NOMO-1 (cell line): ENCODE data around the gene NBEAL1.
A peak's percentile ranks its signal among the peaks of the same experiment; 100 is the strongest.
"Not testable (repeated sequence)": the region's sequence is repeated elsewhere in the genome, so short reads cannot be mapped to it uniquely, and the experiment has no call there.

Experiments
- DNase-seq, 2 experiments: peaks; one replicate each; lab custom pipeline; 2025; ENCODE audit not compliant: unreplicated experiment in 2 of 2; lab: John Stamatoyannopoulos, UW

Gene NBEAL1

GRCh38 chr2:203105996-203106395 is 91.3 kb downstream of the NBEAL1 start:
- DNase-seq = no peak

- not testable (repeated sequence) for DNase-seq
Measured at GRCh38 chr2:203110496-203110895, 95.8 kb downstream of the NBEAL1 start.

- no peak for DNase-seq
Measured at GRCh38 chr2:203112342-203112741, 97.7 kb downstream of the NBEAL1 start.

GRCh38 chr2:203115201-203115700 is 100.6 kb downstream of the NBEAL1 start:
- not testable (repeated sequence) for DNase-seq

- DNase-seq = peak in 1 of 2 experiments; percentile 8
Measured at GRCh38 chr2:203122317-203122986, 107.8 kb downstream of the NBEAL1 start.

GRCh38 chr2:203126996-203127395 is 112.3 kb downstream of the NBEAL1 start:
- DNase-seq = no peak

GRCh38 chr2:203135105-203135504 is 120.4 kb downstream of the NBEAL1 start:
- DNase-seq = no peak

GRCh38 chr2:203143391-203143790 is 128.7 kb downstream of the NBEAL1 start:
- DNase-seq = no peak

GRCh38 chr2:203149194-203149593 is 134.5 kb downstream of the NBEAL1 start:
- no peak for DNase-seq

- DNase-seq = no peak
Measured at GRCh38 chr2:203155406-203155805, 140.7 kb downstream of the NBEAL1 start.

GRCh38 chr2:203162722-203163121 is 148.0 kb downstream of the NBEAL1 start:
- DNase-seq = not testable (repeated sequence)

- no peak for DNase-seq
Measured at GRCh38 chr2:203164311-203164935, 149.7 kb downstream of the NBEAL1 start.

- DNase-seq = no peak
Measured at GRCh38 chr2:203167751-203168150, 153.1 kb downstream of the NBEAL1 start.

GRCh38 chr2:203170502-203170901 is 155.8 kb downstream of the NBEAL1 start:
- DNase-seq = no peak

- no peak for DNase-seq
Measured at GRCh38 chr2:203175371-203175770, 160.7 kb downstream of the NBEAL1 start.

GRCh38 chr2:203177361-203177760 is 162.7 kb downstream of the NBEAL1 start:
- no peak for DNase-seq

- peak; percentile 5 to 57 for DNase-seq
Measured at GRCh38 chr2:203185864-203186263, 171.2 kb downstream of the NBEAL1 start.

GRCh38 chr2:203190547-203190946 is 175.9 kb downstream of the NBEAL1 start:
- not testable (repeated sequence) for DNase-seq

- not testable (repeated sequence) for DNase-seq
Measured at GRCh38 chr2:203191026-203191425, 176.4 kb downstream of the NBEAL1 start.

GRCh38 chr2:203191961-203192360 is 177.3 kb downstream of the NBEAL1 start:
- no peak for DNase-seq

GRCh38 chr2:203195331-203196036 is 180.8 kb downstream of the NBEAL1 start:
- DNase-seq = no peak

- DNase-seq = no peak
Measured at GRCh38 chr2:203200866-203201265, 186.2 kb downstream of the NBEAL1 start.
